Brain microvascular endothelial cell (primary cell): Measurements from ENCODE around the gene TKTL1.
A peak's percentile ranks its signal among the peaks of the same experiment; 100 is the strongest.

Experiments used
- DNase-seq: peaks from one replicate; pipeline ENCODE4 v3.0.0-alpha.2; 2020
- H3K27ac ChIP-seq: fragments of 250-450 bp; sonication (Bioruptor Pico); 2 replicates; pipeline ENCODE4 v1.5.1; 2020; ENCODE audit warnings: mild to moderate bottlenecking, moderate library complexity
- H3K27me3 ChIP-seq: fragments of 250-450 bp; sonication (Bioruptor Pico); replicated peaks from 2 replicates; pipeline ENCODE4 v1.5.1; 2020; ENCODE audit warnings: mild to moderate bottlenecking
- H3K36me3 ChIP-seq: fragments of 250-450 bp; sonication (Bioruptor Pico); replicated peaks from 2 replicates; pipeline ENCODE4 v1.5.1; 2020; ENCODE audit warnings: mild to moderate bottlenecking
- H3K4me3 ChIP-seq: 2 replicates; pipeline ENCODE4 v1.5.1; 2011; ENCODE audit warnings: low read depth, mild to moderate bottlenecking, control low read depth, low read length, moderate library complexity
- CTCF ChIP-seq: IDR thresholded peaks from 2 replicates; pipeline ENCODE4 v1.5.1; 2011; ENCODE audit warnings: low read depth, mild to moderate bottlenecking, moderate library complexity, low read length, control low read depth, inconsistent platforms; ENCODE audit errors: missing control alignments
- in situ Hi-C: cut with HindIII; loops from 2 replicates; pipeline ENCODE4 v1.10.0; 2017; ENCODE audit warnings: low sequenced_read_pairs, low pct_ligation_motif_present

Gene TKTL1

GRCh38 chrX:154367474-154368308, 72.1 kb downstream of the TKTL1 start:
- no peak for DNase-seq
- Histone ChIP-seq H3K36me3 (peaks cover 54% of the 10 kb centered on the region), H3K4me3 (peak overlapping the region; percentile 95), H3K27me3 (no peaks in the 10 kb centered on the region), H3K27ac (peak overlapping the region; percentile 99)
- in situ Hi-C loops: no loop called here
- no peak for TF ChIP-seq CTCF

- Histone ChIP-seq H3K36me3 (peaks cover 47% of the 10 kb centered on the region), H3K4me3 (peak overlapping the region; percentile 95), H3K27me3 (no peaks in the 10 kb centered on the region), H3K27ac (peak overlapping the region; percentile 99)
- in situ Hi-C loops: no loop called here
- DNase-seq: peak; percentile 89
- no peak for TF ChIP-seq CTCF
These were observed 73.2 kb downstream of the TKTL1 start for GRCh38 chrX:154368630-154369448.

GRCh38 chrX:154369449-154370299, 74.1 kb downstream of the TKTL1 start:
- TF ChIP-seq CTCF: no peak
- Histone ChIP-seq H3K27ac (peak overlapping the region; percentile 99), H3K36me3 (peaks cover 47% of the 10 kb centered on the region), H3K4me3 (peak overlapping the region; percentile 95), H3K27me3 (no peaks in the 10 kb centered on the region)
- in situ Hi-C loops: no loop called here
- DNase-seq: peak; percentile 89

GRCh38 chrX:154370300-154371016, 74.9 kb downstream of the TKTL1 start:
- no peak for TF ChIP-seq CTCF
- in situ Hi-C loops: no loop called here
- peak overlapping the region; percentile 99 for H3K27ac ChIP-seq
- H3K36me3 ChIP-seq: peaks cover 40% of the 10 kb centered on the region
- H3K27me3 ChIP-seq: no peaks in the 10 kb centered on the region
- peak overlapping the region; percentile 95 for H3K4me3 ChIP-seq
- no peak for DNase-seq
